Measurements from ENCODE around the gene MAOA.
"Not testable (repeated sequence)": the region's sequence is repeated elsewhere in the genome, so short reads cannot be mapped to it uniquely, and the experiment has no call there.

Gene MAOA

GRCh38 chrX:43717161-43717560 lies 61.1 kb downstream of the MAOA start:
- Histone ChIP-seq H3K36me3 (ENCODE audit: insufficient read depth, low read length) (peaks cover 20% of the 10 kb centered on the region), H3K27me3 (ENCODE audit: insufficient read depth, low read length) (no peaks in the 10 kb centered on the region), H3K27ac (ENCODE audit: low read depth, low read length) (no peak overlapping the region), H2AFZ (ENCODE audit: low read length, unreplicated experiment) (no peak overlapping the region), H3K79me2 (ENCODE audit: control insufficient read depth, insufficient read depth, low read length, unreplicated experiment) (no peaks in the 10 kb centered on the region), H3K4me3 (ENCODE audit: low read depth, low read length) (no peak overlapping the region), H3K4me1 (ENCODE audit: control insufficient read depth, insufficient read depth, low read length, unreplicated experiment) (no peaks in the 10 kb centered on the region)

- peaks cover 13% of the 10 kb centered on the region for H3K36me3 ChIP-seq (ENCODE audit: insufficient read depth, low read length)
- H3K4me1 ChIP-seq (ENCODE audit: control insufficient read depth, insufficient read depth, low read length, unreplicated experiment) = no peaks in the 10 kb centered on the region
- no peak overlapping the region for H2AFZ ChIP-seq (ENCODE audit: low read length, unreplicated experiment)
- H3K27me3 ChIP-seq (ENCODE audit: insufficient read depth, low read length) = no peaks in the 10 kb centered on the region
- H3K27ac ChIP-seq (ENCODE audit: low read depth, low read length) = no peak overlapping the region
- no peaks in the 10 kb centered on the region for H3K79me2 ChIP-seq (ENCODE audit: control insufficient read depth, insufficient read depth, low read length, unreplicated experiment)
- H3K4me3 ChIP-seq (ENCODE audit: low read depth, low read length) = no peak overlapping the region
Observed at GRCh38 chrX:43718081-43718480, 62.0 kb downstream of the MAOA start.

- Histone ChIP-seq H3K4me3 (ENCODE audit: low read depth, low read length) (no peak overlapping the region), H3K36me3 (ENCODE audit: insufficient read depth, low read length) (peaks cover 9% of the 10 kb centered on the region), H3K27me3 (ENCODE audit: insufficient read depth, low read length) (no peaks in the 10 kb centered on the region), H3K27ac (ENCODE audit: low read depth, low read length) (no peak overlapping the region), H3K4me1 (ENCODE audit: control insufficient read depth, insufficient read depth, low read length, unreplicated experiment) (no peaks in the 10 kb centered on the region), H2AFZ (ENCODE audit: low read length, unreplicated experiment) (no peak overlapping the region), H3K79me2 (ENCODE audit: control insufficient read depth, insufficient read depth, low read length, unreplicated experiment) (no peaks in the 10 kb centered on the region)
Observed at GRCh38 chrX:43718546-43718945, 62.4 kb downstream of the MAOA start.

GRCh38 chrX:43718956-43719355 lies 62.9 kb downstream of the MAOA start:
- Histone ChIP-seq H3K4me3 (ENCODE audit: low read depth, low read length) (no peak overlapping the region), H3K27ac (ENCODE audit: low read depth, low read length) (no peak overlapping the region), H3K4me1 (ENCODE audit: control insufficient read depth, insufficient read depth, low read length, unreplicated experiment) (no peaks in the 10 kb centered on the region)

GRCh38 chrX:43720082-43720481 lies 64.0 kb downstream of the MAOA start:
- Histone ChIP-seq H3K4me3 (ENCODE audit: low read depth, low read length) (no peak overlapping the region), H3K27ac (ENCODE audit: low read depth, low read length) (no peak overlapping the region), H3K4me1 (ENCODE audit: control insufficient read depth, insufficient read depth, low read length, unreplicated experiment) (no peaks in the 10 kb centered on the region), H3K79me2 (ENCODE audit: control insufficient read depth, insufficient read depth, low read length, unreplicated experiment) (no peaks in the 10 kb centered on the region), H2AFZ (ENCODE audit: low read length, unreplicated experiment) (no peak overlapping the region), H3K27me3 (ENCODE audit: insufficient read depth, low read length) (no peaks in the 10 kb centered on the region), H3K36me3 (ENCODE audit: insufficient read depth, low read length) (peaks cover 8% of the 10 kb centered on the region; the same call in 1 of the 2 replicates)

More at GRCh38 chrX:43718956-43719355, 62.9 kb downstream of the MAOA start:
- no peaks in the 10 kb centered on the region for H3K27me3 ChIP-seq (ENCODE audit: insufficient read depth, low read length)
- no peaks in the 10 kb centered on the region for H3K79me2 ChIP-seq (ENCODE audit: control insufficient read depth, insufficient read depth, low read length, unreplicated experiment)
- H3K36me3 ChIP-seq (ENCODE audit: insufficient read depth, low read length) = peaks cover 8% of the 10 kb centered on the region; the same call in 1 of the 2 replicates
- H2AFZ ChIP-seq (ENCODE audit: low read length, unreplicated experiment) = no peak overlapping the region

GRCh38 chrX:43720961-43721360 lies 64.9 kb downstream of the MAOA start:
- peaks cover 8% of the 10 kb centered on the region; the same call in 1 of the 2 replicates for H3K36me3 ChIP-seq (ENCODE audit: insufficient read depth, low read length)
- H3K4me3 ChIP-seq (ENCODE audit: low read depth, low read length) = no peak overlapping the region
- no peaks in the 10 kb centered on the region for H3K27me3 ChIP-seq (ENCODE audit: insufficient read depth, low read length)
- no peaks in the 10 kb centered on the region for H3K79me2 ChIP-seq (ENCODE audit: control insufficient read depth, insufficient read depth, low read length, unreplicated experiment)
- no peak overlapping the region for H3K27ac ChIP-seq (ENCODE audit: low read depth, low read length)
- H3K4me1 ChIP-seq (ENCODE audit: control insufficient read depth, insufficient read depth, low read length, unreplicated experiment) = no peaks in the 10 kb centered on the region
- no peak overlapping the region for H2AFZ ChIP-seq (ENCODE audit: low read length, unreplicated experiment)

GRCh38 chrX:43725227-43725626 lies 69.1 kb downstream of the MAOA start:
- not testable (repeated sequence) for H3K4me1 ChIP-seq (ENCODE audit: control insufficient read depth, insufficient read depth, low read length, unreplicated experiment); H2AFZ ChIP-seq (ENCODE audit: low read length, unreplicated experiment); H3K27me3 ChIP-seq (ENCODE audit: insufficient read depth, low read length); H3K4me3 ChIP-seq (ENCODE audit: low read depth, low read length); H3K79me2 ChIP-seq (ENCODE audit: control insufficient read depth, insufficient read depth, low read length, unreplicated experiment); H3K36me3 ChIP-seq (ENCODE audit: insufficient read depth, low read length); H3K27ac ChIP-seq (ENCODE audit: low read depth, low read length)

- H3K27me3 ChIP-seq (ENCODE audit: insufficient read depth, low read length); H3K36me3 ChIP-seq (ENCODE audit: insufficient read depth, low read length); H3K4me3 ChIP-seq (ENCODE audit: low read depth, low read length); H3K4me1 ChIP-seq (ENCODE audit: control insufficient read depth, insufficient read depth, low read length, unreplicated experiment); H3K27ac ChIP-seq (ENCODE audit: low read depth, low read length); H2AFZ ChIP-seq (ENCODE audit: low read length, unreplicated experiment); H3K79me2 ChIP-seq (ENCODE audit: control insufficient read depth, insufficient read depth, low read length, unreplicated experiment): not testable (repeated sequence)
Observed at GRCh38 chrX:43727254-43727653, 71.2 kb downstream of the MAOA start.

- no peaks in the 10 kb centered on the region for H3K79me2 ChIP-seq (ENCODE audit: control insufficient read depth, insufficient read depth, low read length, unreplicated experiment)
- H2AFZ ChIP-seq (ENCODE audit: low read length, unreplicated experiment) = no peak overlapping the region
- no peaks in the 10 kb centered on the region for H3K27me3 ChIP-seq (ENCODE audit: insufficient read depth, low read length)
- no peak overlapping the region for H3K27ac ChIP-seq (ENCODE audit: low read depth, low read length)
- H3K4me3 ChIP-seq (ENCODE audit: low read depth, low read length) = no peak overlapping the region
- H3K36me3 ChIP-seq (ENCODE audit: insufficient read depth, low read length) = 0 out of 2 replicates have a peak, but pooled peaks cover 3% of the 10 kb centered on the region
- H3K4me1 ChIP-seq (ENCODE audit: control insufficient read depth, insufficient read depth, low read length, unreplicated experiment) = no peaks in the 10 kb centered on the region
Observed at GRCh38 chrX:43728002-43728401, 71.9 kb downstream of the MAOA start.

GRCh38 chrX:43728966-43729365 lies 72.9 kb downstream of the MAOA start:
- no peaks in the 10 kb centered on the region for H3K27me3 ChIP-seq (ENCODE audit: insufficient read depth, low read length)
- H2AFZ ChIP-seq (ENCODE audit: low read length, unreplicated experiment) = no peak overlapping the region
- no peak overlapping the region for H3K4me3 ChIP-seq (ENCODE audit: low read depth, low read length)
- H3K79me2 ChIP-seq (ENCODE audit: control insufficient read depth, insufficient read depth, low read length, unreplicated experiment) = no peaks in the 10 kb centered on the region
- no peak overlapping the region for H3K27ac ChIP-seq (ENCODE audit: low read depth, low read length)
- no peaks in the 10 kb centered on the region for H3K4me1 ChIP-seq (ENCODE audit: control insufficient read depth, insufficient read depth, low read length, unreplicated experiment)
- peaks cover 3% of the 10 kb centered on the region; the same call in 1 of the 2 replicates for H3K36me3 ChIP-seq (ENCODE audit: insufficient read depth, low read length)

GRCh38 chrX:43731086-43731485 lies 75.0 kb downstream of the MAOA start:
- Histone ChIP-seq H3K79me2 (ENCODE audit: control insufficient read depth, insufficient read depth, low read length, unreplicated experiment) (no peaks in the 10 kb centered on the region), H3K27me3 (ENCODE audit: insufficient read depth, low read length) (no peaks in the 10 kb centered on the region), H3K4me3 (ENCODE audit: low read depth, low read length) (no peak overlapping the region), H3K27ac (ENCODE audit: low read depth, low read length) (no peak overlapping the region), H3K4me1 (ENCODE audit: control insufficient read depth, insufficient read depth, low read length, unreplicated experiment) (no peaks in the 10 kb centered on the region), H3K36me3 (ENCODE audit: insufficient read depth, low read length) (peaks cover 3% of the 10 kb centered on the region; the same call in 1 of the 2 replicates), H2AFZ (ENCODE audit: low read length, unreplicated experiment) (no peak overlapping the region)
